Peyer's patch (tissue), 4 donors: ENCODE results near the gene ALDOC.

ENCODE experiments used
- CTCF ChIP-seq, 6 experiments: fragments of 450-650 bp in 4 of 6; fragments of 200-600 bp in 2 of 6; sonication (generic) in 1 of 6; IDR thresholded peaks; one replicate each; pipeline ENCODE4 v1.5.1; 2017 to 2019; ENCODE audit warnings: antibody characterized with exemption in 6 of 6, mild to moderate bottlenecking in 3 of 6, moderate library complexity in 1 of 6
- POLR2A ChIP-seq, 2 donors: fragments of 450-650 bp; IDR thresholded peaks; one replicate each; pipeline ENCODE4 v1.5.1; 2017; ENCODE audit warnings: antibody characterized with exemption in 2 of 2, mild to moderate bottlenecking in 2 of 2, moderate library complexity in 2 of 2

- TF ChIP-seq POLR2A (IDR thresholded peaks at IDR 0.05) = peak; percentile 87 to 94
- no peak for TF ChIP-seq CTCF (IDR thresholded peaks at IDR 0.05)
These were observed 5.2 kb downstream of the ALDOC start, which contains the start of gene PIGS for GRCh38 chr17:28571361-28572122.
